Activated T-helper 2 cell treated with anti-CD3 and anti-CD28 coated beads, Interferon-gamma antibody, Interleukin-2, Interleukin-4, amounts not matched to agents 10 μg/mL and 5 μg/mL and 100 μg/mL, durations not matched to agents 14 hours and 24 hours and 36 hours (primary cell): ENCODE data around the gene CELF1. TPM values are rescaled to one million over a fixed set of nuclear protein-coding genes. Genes with fewer than 3 reads are reported as not detected.

Source experiments
- DNase-seq: peaks from one replicate; pipeline ENCODE4 v3.0.0; 2021; ENCODE audit warnings: low spot score
- H3K27ac Mint-ChIP-seq: one replicate; pipeline ENCODE4 v1.8.0; 2021; ENCODE audit warnings: mixed read lengths
- H3K27me3 Mint-ChIP-seq: one replicate; pipeline ENCODE4 v1.8.0; 2021; ENCODE audit warnings: low read depth, mixed read lengths
- H3K36me3 Mint-ChIP-seq: one replicate; pipeline ENCODE4 v1.8.0; 2021; ENCODE audit warnings: low read depth, mixed read lengths
- H3K4me1 Mint-ChIP-seq: one replicate; pipeline ENCODE4 v1.8.0; 2021; ENCODE audit warnings: low read depth, mixed read lengths
- H3K4me3 Mint-ChIP-seq: one replicate; pipeline ENCODE4 v1.8.0; 2021; ENCODE audit warnings: low read depth, mild to moderate bottlenecking, moderate library complexity, mixed read lengths
- H3K9me3 Mint-ChIP-seq: one replicate; pipeline ENCODE4 v1.8.0; 2021; ENCODE audit warnings: mixed read lengths
- intact Hi-C: fragments of 100-400 bp; cut with micrococcal nuclease; formaldehyde crosslinking; loops from one replicate; pipeline ENCODE4 v1.15.1; 2023
- total RNA-seq: library from RNA; stranded (reverse); gene quantifications from 2 replicates; pipeline ENCODE4 v1.2.3, GENCODE V29; 2022

CELF1 gene
- total RNA-seq, 1 donor from 2014 or later, result 132 TPM

GRCh38 chr11:47587723-47588326 lies 34.9 kb upstream of the CELF1 start:
- peaks cover 20% of the 10 kb centered on the region for H3K36me3 Mint-ChIP-seq

GRCh38 chr11:47587039-47587716 lies 34.2 kb upstream of the CELF1 start:
- Mint-ChIP-seq H3K4me1 (peaks cover 3% of the 10 kb centered on the region), H3K9me3 (no peaks in the 10 kb centered on the region), H3K27ac (no peak overlapping the region), H3K4me3 (no peak overlapping the region), H3K27me3 (no peaks in the 10 kb centered on the region), H3K36me3 (peaks cover 24% of the 10 kb centered on the region)
- no peak for DNase-seq
- intact Hi-C loops, result no loop called here

More at GRCh38 chr11:47587723-47588326, 34.9 kb upstream of the CELF1 start:
- Mint-ChIP-seq H3K27me3 (peaks cover 5% of the 10 kb centered on the region), H3K27ac (no peak overlapping the region), H3K9me3 (no peaks in the 10 kb centered on the region), H3K4me1 (peaks cover 3% of the 10 kb centered on the region), H3K4me3 (no peak overlapping the region)
- intact Hi-C loops, result no loop called here
- DNase-seq, result no peak

- DNase-seq, result no peak
- Mint-ChIP-seq H3K27me3 (no peaks in the 10 kb centered on the region), H3K4me3 (no peak within 1 kb of the TSS), H3K36me3 (peaks cover 33% of the 10 kb centered on the region), H3K4me1 (no peaks in the 10 kb centered on the region), H3K27ac (no peak within 1 kb of the TSS), H3K9me3 (no peaks in the 10 kb centered on the region)
- intact Hi-C loops, result no loop called here
These were observed 33.3 kb upstream of the CELF1 start, which contains the start of gene FAM180B for GRCh38 chr11:47586098-47586855. Gene FAM180B (plus strand): TSS chr11:47586678. CDS start chr11:47586769, 91 bp downstream.

- Mint-ChIP-seq H3K27ac (no peak overlapping the region), H3K36me3 (peaks cover 47% of the 10 kb centered on the region), H3K4me1 (peaks cover 9% of the 10 kb centered on the region), H3K4me3 (no peak overlapping the region), H3K9me3 (no peaks in the 10 kb centered on the region), H3K27me3 (no peaks in the 10 kb centered on the region)
- no peak for DNase-seq
- intact Hi-C loops, result no loop called here
These were observed 30.9 kb upstream of the CELF1 start for GRCh38 chr11:47583844-47584243.

- peak within 1 kb of the TSS; percentile 100 for H3K4me3 Mint-ChIP-seq
- H3K36me3 Mint-ChIP-seq, result peaks cover 73% of the 10 kb centered on the region
These were observed 25.9 kb upstream of the CELF1 start, which contains the start of the genes KBTBD4 and NDUFS3 for GRCh38 chr11:47578524-47579494. Gene KBTBD4 (minus strand): TSS chr11:47578970. CDS start chr11:47578951, 19 bp downstream. Gene NDUFS3 (plus strand): TSS chr11:47579074. CDS start chr11:47579092, 18 bp downstream.

GRCh38 chr11:47577460-47578041 lies 24.6 kb upstream of the CELF1 start:
- H3K9me3 Mint-ChIP-seq, result no peaks in the 10 kb centered on the region
- peaks cover 25% of the 10 kb centered on the region for H3K4me1 Mint-ChIP-seq
- peak overlapping the region; percentile 98 for H3K27ac Mint-ChIP-seq
- H3K36me3 Mint-ChIP-seq, result peaks cover 74% of the 10 kb centered on the region
- H3K27me3 Mint-ChIP-seq, result no peaks in the 10 kb centered on the region
- H3K4me3 Mint-ChIP-seq, result peak overlapping the region; percentile 100
- no peak for DNase-seq
- intact Hi-C loops, result loop anchor here (1.0 to 10.0 kb wide), 2 partner anchors 11 to 267 kb away; partner anchors contain the start of gene NUP160

More at GRCh38 chr11:47578524-47579494, 25.9 kb upstream of the CELF1 start, which contains the start of the genes KBTBD4 and NDUFS3:
- intact Hi-C loops, result loop anchor here (1.0 to 10.0 kb wide), 3 partner anchors 13 to 266 kb away; partner anchors contain the start of genes MTCH2 and NUP160
- H3K27ac Mint-ChIP-seq, result peak within 1 kb of the TSS; percentile 98
- no peaks in the 10 kb centered on the region for H3K9me3 Mint-ChIP-seq
- H3K4me1 Mint-ChIP-seq, result peaks cover 25% of the 10 kb centered on the region
- peak; percentile 88 for DNase-seq
- H3K27me3 Mint-ChIP-seq, result no peaks in the 10 kb centered on the region

- intact Hi-C loops, result loop anchor here (10.0 kb wide), 1 partner anchor 271 kb away; the partner anchor contains the start of gene NUP160
- Mint-ChIP-seq H3K36me3 (peaks cover 73% of the 10 kb centered on the region), H3K27me3 (no peaks in the 10 kb centered on the region), H3K27ac (no peak overlapping the region), H3K4me1 (peaks cover 14% of the 10 kb centered on the region), H3K4me3 (no peak overlapping the region), H3K9me3 (no peaks in the 10 kb centered on the region)
- DNase-seq, result no peak
These were observed 20.4 kb upstream of the CELF1 start for GRCh38 chr11:47573321-47573720.

GRCh38 chr11:47572715-47573255 lies 19.9 kb upstream of the CELF1 start:
- Mint-ChIP-seq H3K36me3 (peaks cover 69% of the 10 kb centered on the region), H3K4me1 (peaks cover 10% of the 10 kb centered on the region), H3K27me3 (no peaks in the 10 kb centered on the region), H3K4me3 (no peak overlapping the region), H3K9me3 (no peaks in the 10 kb centered on the region), H3K27ac (no peak overlapping the region)
- DNase-seq, result no peak
- intact Hi-C loops, result loop anchor here (10.0 kb wide), 1 partner anchor 272 kb away; the partner anchor contains the start of gene NUP160

GRCh38 chr11:47571895-47572294 lies 19.0 kb upstream of the CELF1 start:
- no peaks in the 10 kb centered on the region for H3K27me3 Mint-ChIP-seq
- no peak for DNase-seq
- peaks cover 1% of the 10 kb centered on the region for H3K4me1 Mint-ChIP-seq
- peaks cover 62% of the 10 kb centered on the region for H3K36me3 Mint-ChIP-seq
- no peak overlapping the region for H3K4me3 Mint-ChIP-seq
- intact Hi-C loops, result loop anchor here (10.0 kb wide), 1 partner anchor 273 kb away; the partner anchor contains the start of gene NUP160
- no peak overlapping the region for H3K27ac Mint-ChIP-seq
- no peaks in the 10 kb centered on the region for H3K9me3 Mint-ChIP-seq

- Mint-ChIP-seq H3K27ac (peak overlapping the region; percentile 14), H3K27me3 (no peaks in the 10 kb centered on the region), H3K9me3 (no peaks in the 10 kb centered on the region), H3K4me3 (no peak overlapping the region), H3K36me3 (peaks cover 57% of the 10 kb centered on the region), H3K4me1 (peaks cover 6% of the 10 kb centered on the region)
- DNase-seq, result no peak
- intact Hi-C loops, result loop anchor here (10.0 kb wide), 1 partner anchor 273 kb away; the partner anchor contains the start of gene NUP160
These were observed 18.4 kb upstream of the CELF1 start for GRCh38 chr11:47571357-47571729.
